HAP-1 (cell line): Measurements from ENCODE around the gene ATG16L2.

Experiments
- DNase-seq, 2 experiments: peaks; one replicate each; pipeline ENCODE4 v3.0.0-alpha.2; 2016 to 2020; ENCODE audit warnings: low spot score in 2 of 2
- H3K27me3 ChIP-seq: fragments of 250-450 bp; sonication (Bioruptor Pico); 2 replicates; pipeline ENCODE4 v1.5.1; 2020; ENCODE audit warnings: low read depth, mild to moderate bottlenecking, moderate library complexity
- H3K36me3 ChIP-seq: fragments of 250-450 bp; sonication (Bioruptor Pico); replicated peaks from 2 replicates; pipeline ENCODE4 v1.5.1; 2020; ENCODE audit warnings: mild to moderate bottlenecking
- H3K4me1 ChIP-seq: fragments of 250-450 bp; sonication (Bioruptor Pico); 2 replicates; pipeline ENCODE4 v1.5.1; 2020; ENCODE audit warnings: mild to moderate bottlenecking
- H3K4me3 ChIP-seq: fragments of 250-450 bp; sonication (Bioruptor Pico); 2 replicates; pipeline ENCODE4 v1.5.1; 2020; ENCODE audit warnings: mild to moderate bottlenecking, moderate library complexity
- H3K9me3 ChIP-seq: fragments of 250-450 bp; sonication (Bioruptor Pico); 2 replicates; pipeline ENCODE4 v1.5.1; 2020; ENCODE audit warnings: mild to moderate bottlenecking, moderate library complexity
- in situ Hi-C: fragments of 300-500 bp; cut with MboI; formaldehyde crosslinking; loops from 3 replicates; pipeline ENCODE4 v1.14.3; 2020; ENCODE audit warnings: low sequenced_read_pairs, inconsistent platforms, mixed read lengths

Gene ATG16L2

GRCh38 chr11:72829884-72830533, 15.8 kb downstream of the ATG16L2 start:
- in situ Hi-C loops, result loop anchor here (5.0 kb wide), 1 partner anchor 347 kb away; no protein-coding TSS in a partner anchor
- no peaks in the 10 kb centered on the region for H3K4me1 ChIP-seq
- H3K36me3 ChIP-seq, result no peaks in the 10 kb centered on the region; the same call in 1 of the 2 replicates
- H3K4me3 ChIP-seq, result no peak overlapping the region
- no peaks in the 10 kb centered on the region for H3K9me3 ChIP-seq
- H3K27me3 ChIP-seq, result no peaks in the 10 kb centered on the region
- DNase-seq, result no peak

DNA sequence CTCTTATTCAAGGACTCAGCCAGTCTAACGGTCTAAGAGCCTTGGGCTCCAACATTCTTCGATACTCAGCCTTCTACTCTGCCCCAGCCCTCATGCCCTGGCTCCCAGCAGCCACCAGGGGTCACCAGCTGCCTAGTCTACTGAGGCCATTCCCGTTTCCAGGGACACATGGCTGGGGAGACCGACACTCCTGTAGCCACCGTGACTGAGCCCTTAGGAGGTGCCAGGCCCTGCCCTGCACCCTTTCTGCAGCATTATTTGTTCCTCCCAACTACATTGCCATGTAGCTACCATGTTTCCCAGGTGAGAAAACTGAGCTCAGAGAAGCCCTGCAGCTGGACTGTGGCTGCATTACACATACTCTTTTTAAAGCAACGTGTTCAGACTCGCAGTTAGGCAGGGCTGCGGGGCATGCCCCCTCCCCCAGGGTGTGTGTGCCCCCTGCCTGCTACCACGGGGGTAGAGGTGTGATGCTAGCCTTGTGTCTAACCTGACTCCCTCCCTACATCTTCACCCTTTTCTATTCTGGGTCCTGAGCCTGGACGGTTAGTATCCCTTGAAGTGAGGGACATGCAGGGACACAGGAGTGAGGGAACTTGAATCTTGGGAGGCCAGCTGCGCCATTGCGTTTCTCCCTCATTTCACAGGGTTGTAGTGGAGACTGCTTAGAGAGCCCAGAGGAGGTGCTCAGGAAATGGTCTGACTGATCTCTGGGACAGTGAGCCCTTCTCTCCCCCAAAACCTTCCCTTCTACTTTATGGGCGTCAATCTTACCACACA, 17.5 kb downstream of the ATG16L2 start:
- Histone ChIP-seq H3K27me3 (no peaks in the 10 kb centered on the region), H3K9me3 (no peaks in the 10 kb centered on the region), H3K4me3 (no peak overlapping the region), H3K4me1 (peaks cover 8% of the 10 kb centered on the region; the same call in 1 of the 2 replicates), H3K36me3 (no peaks in the 10 kb centered on the region; the same call in 1 of the 2 replicates)
- DNase-seq, result peak; percentile 79 to 91
- in situ Hi-C loops, result no loop called here

GRCh38 chr11:72832301-72833082, 18.3 kb downstream of the ATG16L2 start:
- in situ Hi-C loops, result no loop called here
- H3K9me3 ChIP-seq, result no peaks in the 10 kb centered on the region
- H3K36me3 ChIP-seq, result no peaks in the 10 kb centered on the region; the same call in 1 of the 2 replicates

DNA sequence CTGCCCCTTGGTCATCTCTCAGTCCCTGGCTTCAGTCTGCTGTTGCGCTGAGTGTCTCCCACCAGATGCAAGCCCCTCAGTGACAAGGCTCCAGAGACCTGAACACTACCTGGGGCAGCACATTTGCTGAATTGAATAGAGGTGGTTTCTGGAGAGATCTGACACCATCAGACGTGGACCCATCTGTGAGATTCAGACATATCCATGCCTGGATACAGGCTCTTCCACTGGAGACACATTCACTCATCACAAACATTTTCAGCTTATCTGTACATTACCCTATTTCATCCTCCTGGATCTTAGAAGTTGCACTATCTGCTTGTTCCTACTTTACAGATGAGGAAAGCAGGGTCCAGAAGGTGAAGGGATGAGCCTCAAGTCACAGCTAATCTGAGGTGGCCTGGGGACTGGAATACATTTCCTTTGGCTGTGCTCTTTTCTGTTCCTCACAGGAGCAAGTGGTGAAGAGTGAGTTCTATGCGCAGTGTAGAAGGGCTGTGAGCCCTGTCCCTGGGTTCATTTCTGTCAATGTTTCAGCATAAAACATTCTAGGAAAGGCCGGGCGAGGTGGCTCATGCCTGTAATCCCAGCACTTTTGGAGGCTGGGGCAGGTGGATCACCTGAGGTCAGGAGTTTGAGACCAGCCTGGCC, 19.0 kb downstream of the ATG16L2 start:
- Histone ChIP-seq H3K4me1 (peaks cover 8% of the 10 kb centered on the region; the same call in 1 of the 2 replicates), H3K36me3 (no peaks in the 10 kb centered on the region; the same call in 1 of the 2 replicates), H3K27me3 (no peaks in the 10 kb centered on the region), H3K4me3 (no peak overlapping the region), H3K9me3 (no peaks in the 10 kb centered on the region)
- DNase-seq, result no peak
- in situ Hi-C loops, result no loop called here

More at GRCh38 chr11:72832301-72833082, 18.3 kb downstream of the ATG16L2 start:
- peaks cover 8% of the 10 kb centered on the region; the same call in 1 of the 2 replicates for H3K4me1 ChIP-seq
- no peak for DNase-seq
- no peaks in the 10 kb centered on the region for H3K27me3 ChIP-seq
- no peak overlapping the region for H3K4me3 ChIP-seq

GRCh38 chr11:72833811-72834493, 19.7 kb downstream of the ATG16L2 start:
- Histone ChIP-seq H3K27me3 (no peaks in the 10 kb centered on the region), H3K9me3 (no peaks in the 10 kb centered on the region), H3K36me3 (no peaks in the 10 kb centered on the region; the same call in 1 of the 2 replicates), H3K4me3 (no peak overlapping the region), H3K4me1 (peaks cover 8% of the 10 kb centered on the region; the same call in 1 of the 2 replicates)
- in situ Hi-C loops, result no loop called here
- DNase-seq, result no peak

DNA sequence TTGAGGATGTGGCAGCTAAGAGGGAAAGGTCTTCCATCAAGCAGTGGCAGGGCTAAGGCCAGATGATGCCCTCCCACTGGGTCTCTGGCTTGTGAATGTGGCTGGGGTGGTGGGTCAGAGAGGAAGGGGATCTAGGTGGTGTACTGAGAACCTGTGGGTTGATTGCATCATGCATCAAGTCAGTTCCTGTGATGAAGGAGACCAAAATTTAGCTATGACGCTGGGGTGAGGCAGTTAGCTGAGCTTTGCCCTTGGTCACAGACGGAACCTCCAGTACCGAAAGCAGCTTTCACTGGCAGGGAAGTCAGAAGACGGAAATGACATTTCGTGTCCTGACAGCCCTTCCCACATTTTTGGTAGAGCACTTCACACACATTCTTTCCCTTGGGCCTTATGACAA, 20.7 kb downstream of the ATG16L2 start:
- no peaks in the 10 kb centered on the region; the same call in 1 of the 2 replicates for H3K36me3 ChIP-seq
- in situ Hi-C loops, result no loop called here
- no peaks in the 10 kb centered on the region for H3K27me3 ChIP-seq
- no peak overlapping the region for H3K4me3 ChIP-seq
- no peaks in the 10 kb centered on the region for H3K9me3 ChIP-seq
- no peak for DNase-seq
- peaks cover 8% of the 10 kb centered on the region; the same call in 1 of the 2 replicates for H3K4me1 ChIP-seq

GRCh38 chr11:72836111-72836510, 21.9 kb downstream of the ATG16L2 start:
- Histone ChIP-seq H3K9me3 (no peaks in the 10 kb centered on the region), H3K4me3 (no peak overlapping the region), H3K36me3 (no peaks in the 10 kb centered on the region; the same call in 1 of the 2 replicates), H3K4me1 (peaks cover 8% of the 10 kb centered on the region; the same call in 1 of the 2 replicates), H3K27me3 (no peaks in the 10 kb centered on the region)
- in situ Hi-C loops, result no loop called here
- DNase-seq, result peak in 1 of 2 experiments; percentile 61

DNA sequence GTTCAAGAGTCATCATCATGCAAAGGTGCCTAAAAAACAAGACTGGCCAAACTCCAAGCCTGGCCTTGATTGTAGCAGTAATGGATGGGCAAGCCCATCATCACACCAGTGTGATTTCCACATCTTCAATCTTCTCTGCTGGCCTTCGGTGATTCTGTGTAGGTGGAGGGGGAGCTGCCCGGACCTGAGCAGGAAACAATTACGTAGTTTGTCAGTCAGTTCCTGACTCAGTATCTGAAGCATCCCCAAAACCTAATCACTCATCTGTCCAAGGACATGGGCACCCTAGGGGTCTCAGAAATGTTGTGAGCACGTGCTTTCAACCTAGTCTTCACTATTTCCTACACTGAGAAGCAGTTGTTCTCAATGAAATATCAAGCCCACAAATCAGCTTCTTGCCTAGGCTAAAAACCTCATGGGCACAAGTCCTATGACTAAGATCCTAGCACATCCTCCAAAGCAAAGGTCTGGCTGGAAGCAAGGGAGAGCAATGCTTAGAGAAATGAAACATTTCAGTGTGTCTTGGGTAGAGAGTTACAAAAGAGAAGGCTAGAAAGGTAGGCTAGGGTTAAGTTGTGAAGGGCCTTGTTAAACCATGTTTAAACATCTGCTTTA, 24.6 kb downstream of the ATG16L2 start:
- no peak for DNase-seq
- Histone ChIP-seq H3K4me3 (no peak overlapping the region), H3K4me1 (peaks cover 8% of the 10 kb centered on the region; the same call in 1 of the 2 replicates), H3K36me3 (no peaks in the 10 kb centered on the region; the same call in 1 of the 2 replicates), H3K9me3 (no peaks in the 10 kb centered on the region), H3K27me3 (no peaks in the 10 kb centered on the region)
- in situ Hi-C loops, result no loop called here

DNA sequence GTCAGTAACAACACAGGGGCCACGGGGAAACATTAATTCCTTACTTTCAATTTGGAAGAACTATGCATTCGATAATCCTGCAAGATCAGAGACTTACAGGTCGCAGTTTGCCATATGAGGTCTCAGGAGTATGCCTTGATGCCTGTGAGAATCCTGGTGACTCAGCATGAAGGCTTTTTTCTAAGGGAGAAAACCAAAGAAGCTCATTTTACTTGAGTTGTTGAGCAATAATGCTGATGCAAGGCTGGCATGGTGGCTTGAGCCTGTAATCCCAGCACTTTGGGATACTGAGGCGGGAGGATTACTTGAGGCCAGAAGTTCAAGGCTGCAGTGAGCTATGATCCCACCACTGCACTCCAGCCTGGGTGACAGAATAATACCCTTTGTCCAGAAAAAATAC, 26.6 kb downstream of the ATG16L2 start:
- H3K9me3 ChIP-seq, result no peaks in the 10 kb centered on the region
- H3K36me3 ChIP-seq, result no peaks in the 10 kb centered on the region; the same call in 1 of the 2 replicates
- in situ Hi-C loops, result no loop called here
- peaks cover 7% of the 10 kb centered on the region; the same call in 1 of the 2 replicates for H3K4me1 ChIP-seq
- no peak for DNase-seq
- H3K4me3 ChIP-seq, result no peak overlapping the region
- H3K27me3 ChIP-seq, result no peaks in the 10 kb centered on the region

DNA sequence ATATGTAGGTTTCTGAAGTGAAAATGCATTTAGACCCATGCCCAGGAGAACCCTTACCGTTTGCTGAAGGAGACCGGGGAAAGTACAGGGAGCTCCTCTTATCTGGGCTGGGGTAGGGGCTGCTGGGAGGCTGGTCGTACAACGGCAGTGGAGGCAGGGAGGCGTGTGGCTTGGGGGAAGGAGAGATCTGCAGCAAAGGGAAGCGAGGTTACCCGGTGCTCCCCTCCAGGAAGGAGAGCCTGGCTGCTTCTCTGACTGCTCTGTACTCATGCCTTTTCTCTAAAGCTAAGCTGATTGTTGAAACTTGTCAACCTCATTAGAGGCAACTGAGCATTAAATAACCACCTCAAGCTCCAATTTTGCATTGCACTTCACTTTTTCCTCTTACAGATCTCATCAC, 27.2 kb downstream of the ATG16L2 start:
- no peaks in the 10 kb centered on the region for H3K9me3 ChIP-seq
- in situ Hi-C loops, result no loop called here
- H3K4me3 ChIP-seq, result no peak overlapping the region
- H3K36me3 ChIP-seq, result no peaks in the 10 kb centered on the region; the same call in 1 of the 2 replicates
- peaks cover 1% of the 10 kb centered on the region; the same call in 1 of the 2 replicates for H3K4me1 ChIP-seq
- H3K27me3 ChIP-seq, result no peaks in the 10 kb centered on the region
- no peak for DNase-seq

DNA sequence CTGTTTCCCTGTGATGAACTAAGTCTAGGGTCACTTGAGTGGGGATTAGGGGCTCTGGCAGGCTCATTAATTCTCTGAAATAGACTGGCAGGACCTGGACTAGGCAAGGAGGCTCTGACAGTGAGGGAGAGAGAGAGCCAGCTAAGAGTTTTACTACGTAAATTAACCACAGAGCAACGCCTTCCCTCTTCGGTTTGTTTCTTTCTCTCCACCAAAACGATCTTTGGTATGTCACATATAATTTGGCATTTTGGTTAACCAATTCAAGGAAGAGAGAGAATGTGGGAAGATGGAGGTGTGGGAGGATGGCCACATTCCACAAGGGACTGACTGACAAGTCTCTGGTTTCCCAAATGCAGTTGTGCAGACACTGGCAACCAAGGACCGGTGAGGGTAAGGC, 27.9 kb downstream of the ATG16L2 start:
- H3K9me3 ChIP-seq, result no peaks in the 10 kb centered on the region
- H3K4me3 ChIP-seq, result no peak overlapping the region
- in situ Hi-C loops, result no loop called here
- H3K36me3 ChIP-seq, result no peaks in the 10 kb centered on the region; the same call in 1 of the 2 replicates
- no peaks in the 10 kb centered on the region for H3K27me3 ChIP-seq
- no peaks in the 10 kb centered on the region for H3K4me1 ChIP-seq
- DNase-seq, result no peak

- H3K4me3 ChIP-seq, result no peak overlapping the region
- H3K9me3 ChIP-seq, result no peaks in the 10 kb centered on the region
- in situ Hi-C loops, result no loop called here
- no peaks in the 10 kb centered on the region; the same call in 1 of the 2 replicates for H3K36me3 ChIP-seq
- H3K27me3 ChIP-seq, result no peaks in the 10 kb centered on the region
- DNase-seq, result no peak
- no peaks in the 10 kb centered on the region for H3K4me1 ChIP-seq
Measured at GRCh38 chr11:72842653-72843330, 28.6 kb downstream of the ATG16L2 start.
